SU-DHL-6 (cell line): Measurements from ENCODE around the gene NR1H2.

Experiments used
- EZH2phosphoT487 ChIP-seq: fragments of 200-600 bp; sonication (generic), shearing (Covaris generic); conservative IDR thresholded peaks from 2 replicates; pipeline ENCODE4 v1.6.1; 2018; ENCODE audit warnings: mild to moderate bottlenecking, antibody characterized with exemption, low read length, moderate library complexity, mixed read lengths
- TF ChIP-seq, protein P1 (sequence below): fragments of 200-600 bp; sonication (generic); IDR thresholded peaks from one replicate; pipeline ENCODE4 v1.5.1; 2017; ENCODE audit warnings: antibody characterized with exemption, mild to moderate bottlenecking, low read length, moderate library complexity; ENCODE audit not compliant: insufficient read depth, poor library complexity, severe bottlenecking

DNA sequence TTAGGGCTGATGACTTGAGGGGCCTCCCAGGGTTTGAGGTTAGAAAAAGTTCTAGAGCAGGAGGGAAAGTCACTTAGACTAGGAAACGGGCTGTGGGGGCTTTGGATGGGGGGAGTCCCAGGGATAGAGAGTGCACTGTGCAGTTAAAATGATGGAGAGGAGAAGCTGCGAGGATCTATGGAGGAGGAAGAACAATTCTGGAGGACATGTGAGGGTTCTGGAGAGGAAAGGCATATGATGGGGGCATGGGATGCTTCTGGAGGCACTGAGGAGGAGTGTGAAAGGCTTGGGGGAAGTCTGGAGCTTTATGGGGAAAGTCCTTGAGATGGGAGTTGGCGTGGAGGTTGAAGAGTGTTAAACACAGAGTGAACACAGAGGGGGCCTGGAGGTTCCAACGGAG is 49.2 kb upstream of the NR1H2 start:
- TF ChIP-seq, protein P1, sequence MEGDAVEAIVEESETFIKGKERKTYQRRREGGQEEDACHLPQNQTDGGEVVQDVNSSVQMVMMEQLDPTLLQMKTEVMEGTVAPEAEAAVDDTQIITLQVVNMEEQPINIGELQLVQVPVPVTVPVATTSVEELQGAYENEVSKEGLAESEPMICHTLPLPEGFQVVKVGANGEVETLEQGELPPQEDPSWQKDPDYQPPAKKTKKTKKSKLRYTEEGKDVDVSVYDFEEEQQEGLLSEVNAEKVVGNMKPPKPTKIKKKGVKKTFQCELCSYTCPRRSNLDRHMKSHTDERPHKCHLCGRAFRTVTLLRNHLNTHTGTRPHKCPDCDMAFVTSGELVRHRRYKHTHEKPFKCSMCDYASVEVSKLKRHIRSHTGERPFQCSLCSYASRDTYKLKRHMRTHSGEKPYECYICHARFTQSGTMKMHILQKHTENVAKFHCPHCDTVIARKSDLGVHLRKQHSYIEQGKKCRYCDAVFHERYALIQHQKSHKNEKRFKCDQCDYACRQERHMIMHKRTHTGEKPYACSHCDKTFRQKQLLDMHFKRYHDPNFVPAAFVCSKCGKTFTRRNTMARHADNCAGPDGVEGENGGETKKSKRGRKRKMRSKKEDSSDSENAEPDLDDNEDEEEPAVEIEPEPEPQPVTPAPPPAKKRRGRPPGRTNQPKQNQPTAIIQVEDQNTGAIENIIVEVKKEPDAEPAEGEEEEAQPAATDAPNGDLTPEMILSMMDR = no peak
- no peak for TF ChIP-seq EZH2phosphoT487
